NCI-H510A treated with DMSO at 0.1 percent for 48 hours (cell line): ENCODE measurements around the gene TBX1.

ENCODE experiments used
- DNase-seq: peaks from one replicate; lab custom pipeline; 2025; lab: John Stamatoyannopoulos, UW

Gene TBX1

GRCh38 chr22:19738664-19739447 is 21.7 kb upstream of the TBX1 start:
- no peak for DNase-seq

GRCh38 chr22:19739448-19739895 is 21.1 kb upstream of the TBX1 start:
- no peak for DNase-seq

- no peak for DNase-seq
These were observed 20.6 kb upstream of the TBX1 start for GRCh38 chr22:19739911-19740449.

- no peak for DNase-seq
These were observed 20.0 kb upstream of the TBX1 start for GRCh38 chr22:19740586-19740985.

GRCh38 chr22:19741053-19741452 is 19.5 kb upstream of the TBX1 start:
- DNase-seq: no peak

DNA sequence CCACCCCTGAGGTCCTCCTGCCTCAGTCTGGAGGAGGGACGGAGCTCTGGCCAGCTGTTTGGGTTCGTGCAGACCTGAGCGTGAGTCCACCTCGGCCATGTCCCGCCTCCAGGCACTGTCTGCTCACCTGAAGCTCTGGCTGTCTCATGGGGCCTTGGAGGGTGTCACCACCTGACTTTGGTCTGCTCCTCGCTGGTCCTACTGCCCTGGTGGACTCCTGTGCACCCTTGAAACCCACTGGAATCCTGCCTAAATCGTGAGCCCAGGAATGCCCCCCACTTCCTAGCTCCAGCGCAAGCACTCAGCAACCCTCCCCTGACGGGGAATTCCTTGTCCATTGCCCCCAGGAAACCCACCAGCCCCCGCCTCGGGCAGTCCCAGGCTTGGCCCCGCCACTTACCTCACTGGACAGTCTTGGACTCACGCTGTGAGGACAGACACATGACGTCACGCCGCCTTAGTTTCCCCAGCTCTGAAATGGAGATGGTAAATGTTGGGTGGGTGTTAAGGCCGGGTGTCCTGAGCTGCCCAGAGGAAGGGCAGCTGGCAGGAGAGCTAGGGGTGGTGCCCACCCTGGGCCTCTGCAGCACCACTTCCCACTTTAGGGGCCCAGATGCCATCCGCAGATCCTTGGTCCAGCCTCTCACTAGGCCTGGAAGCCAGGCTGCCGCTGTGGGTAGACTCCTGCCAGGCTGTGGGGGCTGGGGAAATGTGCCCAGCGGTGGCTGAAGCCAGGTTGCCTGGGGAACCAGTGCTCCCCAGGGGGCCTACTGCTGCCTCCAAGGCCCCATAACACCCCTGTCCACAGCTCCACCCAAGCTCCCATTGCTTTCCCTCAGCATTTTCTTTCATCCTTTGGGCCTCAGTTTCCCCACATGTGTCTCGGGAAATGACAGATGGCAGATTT is 18.2 kb upstream of the TBX1 start:
- no peak for DNase-seq

DNA sequence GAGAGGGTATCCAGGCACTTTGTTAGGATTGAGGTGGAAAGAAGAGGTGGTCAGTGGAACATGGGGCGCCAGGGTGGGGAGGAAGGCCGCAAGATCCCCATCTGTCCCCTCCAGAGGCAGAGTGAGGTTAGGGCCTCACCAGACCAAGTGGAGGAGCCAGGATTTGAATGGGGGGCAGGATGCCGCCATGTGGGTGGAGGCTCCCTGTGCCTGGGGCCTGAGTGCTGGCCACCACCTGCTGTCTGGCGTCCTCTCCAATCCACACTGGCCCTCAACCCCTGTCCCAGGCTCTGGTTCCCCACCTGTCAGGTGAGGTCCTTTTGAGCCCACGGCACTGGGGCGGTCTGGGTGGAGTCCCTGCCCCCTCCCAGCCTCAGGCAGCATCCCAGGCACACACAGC is 17.5 kb upstream of the TBX1 start:
- no peak for DNase-seq

GRCh38 chr22:19743651-19744050 is 16.9 kb upstream of the TBX1 start:
- DNase-seq: no peak

DNA sequence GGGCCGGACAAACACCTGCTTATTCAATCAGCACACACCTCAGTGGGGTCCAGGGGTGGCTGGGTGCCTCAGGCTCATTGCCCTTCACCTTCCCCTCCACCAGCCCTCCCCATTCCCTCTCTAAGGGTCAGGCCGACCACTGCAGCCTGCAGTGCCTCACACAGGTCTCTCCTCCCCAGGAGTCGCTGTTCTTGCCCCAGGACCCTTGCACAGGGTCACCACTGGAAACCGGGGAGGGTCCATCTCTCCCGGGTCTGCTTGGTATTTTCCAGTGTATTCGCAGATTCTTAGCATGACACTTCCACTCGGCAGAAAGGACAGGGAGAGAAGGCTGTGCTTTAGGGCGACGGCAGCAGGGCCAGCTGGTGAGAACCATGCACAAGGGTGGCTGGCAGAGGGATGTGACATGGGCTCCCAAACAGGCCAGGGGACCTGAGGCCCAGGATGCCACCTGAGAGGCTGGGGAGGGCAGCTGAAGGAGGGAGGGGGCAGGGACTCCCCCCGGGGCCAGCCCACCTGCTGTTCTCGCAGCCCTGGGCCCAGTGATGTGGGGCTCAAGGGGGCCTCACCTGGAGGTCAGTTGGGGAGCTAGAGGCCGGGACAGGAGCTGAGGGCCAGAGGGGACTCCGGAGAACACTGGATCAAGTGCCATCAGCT is 16.1 kb upstream of the TBX1 start:
- no peak for DNase-seq

- no peak for DNase-seq
These were observed 15.2 kb upstream of the TBX1 start for GRCh38 chr22:19745155-19746101.

GRCh38 chr22:19746726-19747125 is 13.9 kb upstream of the TBX1 start:
- no peak for DNase-seq

- no peak for DNase-seq
These were observed 13.0 kb upstream of the TBX1 start for GRCh38 chr22:19747551-19747950.

- no peak for DNase-seq
These were observed 12.4 kb upstream of the TBX1 start for GRCh38 chr22:19748139-19748538.

- no peak for DNase-seq
These were observed 11.4 kb upstream of the TBX1 start for GRCh38 chr22:19748991-19749664.

GRCh38 chr22:19749876-19750275 is 10.7 kb upstream of the TBX1 start:
- no peak for DNase-seq

- no peak for DNase-seq
These were observed 9.8 kb upstream of the TBX1 start for GRCh38 chr22:19750507-19751490.

DNA sequence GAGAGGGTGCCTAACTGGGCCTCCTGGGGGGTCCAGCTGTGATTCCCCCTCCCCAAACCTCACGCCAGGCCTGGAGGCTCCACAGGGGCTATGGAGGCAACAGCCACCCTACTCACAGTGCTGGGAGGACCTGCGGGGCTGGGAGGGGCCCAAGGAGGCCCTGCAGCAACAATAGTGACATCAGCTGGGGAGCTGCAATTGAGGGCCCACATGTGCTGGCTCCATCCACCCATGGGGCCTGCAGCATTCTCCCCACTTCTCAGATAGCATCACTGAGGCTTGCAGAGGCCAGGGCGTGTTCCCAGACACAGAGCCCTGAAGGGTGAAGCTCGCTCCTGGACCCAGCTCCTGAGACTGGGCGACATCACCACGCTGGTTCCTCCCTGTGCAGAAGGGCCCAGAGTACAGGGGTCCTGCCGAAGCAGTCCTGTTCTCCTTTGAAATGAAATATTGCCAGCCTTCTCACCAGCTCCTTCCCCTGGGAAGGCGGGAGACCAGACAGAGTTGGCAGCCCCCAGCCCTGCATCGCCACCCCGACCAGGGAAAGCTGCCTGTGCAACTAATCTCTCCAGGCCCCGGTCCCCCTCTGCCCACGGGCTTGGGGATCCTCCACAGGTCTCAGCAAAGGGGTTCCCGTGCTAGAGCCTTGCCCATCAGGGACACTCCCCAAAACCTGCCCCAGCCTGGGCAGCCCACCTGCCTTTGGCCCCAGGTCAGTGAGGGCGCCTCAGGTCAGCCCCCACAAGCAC is 8.9 kb upstream of the TBX1 start:
- no peak for DNase-seq

DNA sequence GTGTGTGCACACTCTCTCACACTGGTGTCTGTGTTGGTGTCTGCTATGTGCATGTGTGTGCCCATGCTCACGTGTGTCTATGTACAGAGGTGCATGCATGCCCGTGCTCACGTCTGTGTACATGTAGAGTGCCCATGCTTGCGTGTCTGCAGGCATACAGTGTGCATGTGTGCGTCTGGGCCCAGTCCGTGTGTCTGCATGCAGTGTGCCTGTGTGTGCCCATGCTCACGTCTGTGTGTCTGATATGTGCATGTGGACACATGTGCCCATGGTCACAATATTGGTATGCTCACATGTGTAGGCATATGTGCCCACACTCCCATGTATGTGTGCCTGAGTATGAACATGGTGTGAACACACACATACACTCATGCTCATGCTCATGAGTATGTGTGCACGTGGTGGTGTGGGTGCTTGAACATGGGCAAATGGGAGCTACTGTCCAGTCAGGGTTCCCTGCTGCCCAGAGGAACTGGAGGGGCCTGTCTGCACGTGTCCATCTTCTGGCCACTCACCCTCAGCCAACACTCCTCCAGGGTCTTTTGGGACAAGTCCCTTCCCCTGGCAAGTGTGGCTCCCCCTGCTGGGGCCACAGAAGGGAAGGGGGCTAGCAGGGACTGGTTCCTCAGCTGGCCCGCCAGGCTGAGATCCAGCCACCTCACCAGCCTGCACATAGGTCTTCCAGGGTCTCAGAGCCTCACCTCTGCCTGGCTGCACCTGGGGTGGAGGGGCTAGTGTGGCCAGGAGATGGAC is 7.3 kb upstream of the TBX1 start:
- DNase-seq: no peak
